Measurements from ENCODE around the gene CYBA. TPM values are rescaled to one million over a fixed set of nuclear protein-coding genes. Genes with fewer than 3 reads are reported as not detected.

The CYBA gene
- total and polyA plus RNA-seq, 9 of the 15 experiments (the other 6 are each of a cell fraction or from before 2014, with no cell fraction given): 0.34 to 683 (median 93.0) TPM

DNA sequence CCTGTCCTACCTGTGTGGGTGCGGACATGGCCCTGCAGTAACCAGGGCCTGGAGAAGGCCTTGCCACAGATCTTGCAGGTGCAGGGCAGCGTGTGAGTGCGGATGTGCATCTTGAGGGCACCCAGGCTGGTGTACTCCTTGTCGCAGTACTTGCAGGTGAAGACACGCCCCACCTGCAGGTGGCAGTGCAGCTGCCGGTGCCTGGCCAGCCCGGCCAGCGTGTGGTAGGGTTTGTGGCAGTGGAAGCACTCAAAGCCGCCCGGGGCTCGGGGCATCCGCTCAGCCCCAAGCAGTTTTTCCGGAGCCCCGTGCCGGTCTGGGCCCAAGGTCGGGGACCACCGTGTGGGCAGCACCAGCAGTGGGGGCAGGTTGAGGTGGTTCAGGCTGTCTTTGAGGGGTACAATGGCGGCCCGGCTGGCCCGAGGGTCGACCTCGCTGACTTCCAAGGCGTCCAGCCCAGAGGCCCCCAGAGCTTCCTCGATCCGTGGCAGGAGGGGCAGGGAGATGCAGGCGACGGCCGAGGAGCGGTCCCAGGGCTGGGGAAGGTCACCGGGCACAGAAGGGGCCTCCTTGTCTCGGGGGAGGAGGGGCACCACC is 30.3 kb upstream of the CYBA start (continued):
- TF ChIP-seq, protein P1, sequence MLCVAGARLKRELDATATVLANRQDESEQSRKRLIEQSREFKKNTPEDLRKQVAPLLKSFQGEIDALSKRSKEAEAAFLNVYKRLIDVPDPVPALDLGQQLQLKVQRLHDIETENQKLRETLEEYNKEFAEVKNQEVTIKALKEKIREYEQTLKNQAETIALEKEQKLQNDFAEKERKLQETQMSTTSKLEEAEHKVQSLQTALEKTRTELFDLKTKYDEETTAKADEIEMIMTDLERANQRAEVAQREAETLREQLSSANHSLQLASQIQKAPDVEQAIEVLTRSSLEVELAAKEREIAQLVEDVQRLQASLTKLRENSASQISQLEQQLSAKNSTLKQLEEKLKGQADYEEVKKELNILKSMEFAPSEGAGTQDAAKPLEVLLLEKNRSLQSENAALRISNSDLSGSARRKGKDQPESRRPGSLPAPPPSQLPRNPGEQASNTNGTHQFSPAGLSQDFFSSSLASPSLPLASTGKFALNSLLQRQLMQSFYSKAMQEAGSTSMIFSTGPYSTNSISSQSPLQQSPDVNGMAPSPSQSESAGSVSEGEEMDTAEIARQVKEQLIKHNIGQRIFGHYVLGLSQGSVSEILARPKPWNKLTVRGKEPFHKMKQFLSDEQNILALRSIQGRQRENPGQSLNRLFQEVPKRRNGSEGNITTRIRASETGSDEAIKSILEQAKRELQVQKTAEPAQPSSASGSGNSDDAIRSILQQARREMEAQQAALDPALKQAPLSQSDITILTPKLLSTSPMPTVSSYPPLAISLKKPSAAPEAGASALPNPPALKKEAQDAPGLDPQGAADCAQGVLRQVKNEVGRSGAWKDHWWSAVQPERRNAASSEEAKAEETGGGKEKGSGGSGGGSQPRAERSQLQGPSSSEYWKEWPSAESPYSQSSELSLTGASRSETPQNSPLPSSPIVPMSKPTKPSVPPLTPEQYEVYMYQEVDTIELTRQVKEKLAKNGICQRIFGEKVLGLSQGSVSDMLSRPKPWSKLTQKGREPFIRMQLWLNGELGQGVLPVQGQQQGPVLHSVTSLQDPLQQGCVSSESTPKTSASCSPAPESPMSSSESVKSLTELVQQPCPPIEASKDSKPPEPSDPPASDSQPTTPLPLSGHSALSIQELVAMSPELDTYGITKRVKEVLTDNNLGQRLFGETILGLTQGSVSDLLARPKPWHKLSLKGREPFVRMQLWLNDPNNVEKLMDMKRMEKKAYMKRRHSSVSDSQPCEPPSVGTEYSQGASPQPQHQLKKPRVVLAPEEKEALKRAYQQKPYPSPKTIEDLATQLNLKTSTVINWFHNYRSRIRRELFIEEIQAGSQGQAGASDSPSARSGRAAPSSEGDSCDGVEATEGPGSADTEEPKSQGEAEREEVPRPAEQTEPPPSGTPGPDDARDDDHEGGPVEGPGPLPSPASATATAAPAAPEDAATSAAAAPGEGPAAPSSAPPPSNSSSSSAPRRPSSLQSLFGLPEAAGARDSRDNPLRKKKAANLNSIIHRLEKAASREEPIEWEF (CRISPR knock-in tag; IDR thresholded peaks at IDR 0.05): no peak
- TF ChIP-seq, protein P2, sequence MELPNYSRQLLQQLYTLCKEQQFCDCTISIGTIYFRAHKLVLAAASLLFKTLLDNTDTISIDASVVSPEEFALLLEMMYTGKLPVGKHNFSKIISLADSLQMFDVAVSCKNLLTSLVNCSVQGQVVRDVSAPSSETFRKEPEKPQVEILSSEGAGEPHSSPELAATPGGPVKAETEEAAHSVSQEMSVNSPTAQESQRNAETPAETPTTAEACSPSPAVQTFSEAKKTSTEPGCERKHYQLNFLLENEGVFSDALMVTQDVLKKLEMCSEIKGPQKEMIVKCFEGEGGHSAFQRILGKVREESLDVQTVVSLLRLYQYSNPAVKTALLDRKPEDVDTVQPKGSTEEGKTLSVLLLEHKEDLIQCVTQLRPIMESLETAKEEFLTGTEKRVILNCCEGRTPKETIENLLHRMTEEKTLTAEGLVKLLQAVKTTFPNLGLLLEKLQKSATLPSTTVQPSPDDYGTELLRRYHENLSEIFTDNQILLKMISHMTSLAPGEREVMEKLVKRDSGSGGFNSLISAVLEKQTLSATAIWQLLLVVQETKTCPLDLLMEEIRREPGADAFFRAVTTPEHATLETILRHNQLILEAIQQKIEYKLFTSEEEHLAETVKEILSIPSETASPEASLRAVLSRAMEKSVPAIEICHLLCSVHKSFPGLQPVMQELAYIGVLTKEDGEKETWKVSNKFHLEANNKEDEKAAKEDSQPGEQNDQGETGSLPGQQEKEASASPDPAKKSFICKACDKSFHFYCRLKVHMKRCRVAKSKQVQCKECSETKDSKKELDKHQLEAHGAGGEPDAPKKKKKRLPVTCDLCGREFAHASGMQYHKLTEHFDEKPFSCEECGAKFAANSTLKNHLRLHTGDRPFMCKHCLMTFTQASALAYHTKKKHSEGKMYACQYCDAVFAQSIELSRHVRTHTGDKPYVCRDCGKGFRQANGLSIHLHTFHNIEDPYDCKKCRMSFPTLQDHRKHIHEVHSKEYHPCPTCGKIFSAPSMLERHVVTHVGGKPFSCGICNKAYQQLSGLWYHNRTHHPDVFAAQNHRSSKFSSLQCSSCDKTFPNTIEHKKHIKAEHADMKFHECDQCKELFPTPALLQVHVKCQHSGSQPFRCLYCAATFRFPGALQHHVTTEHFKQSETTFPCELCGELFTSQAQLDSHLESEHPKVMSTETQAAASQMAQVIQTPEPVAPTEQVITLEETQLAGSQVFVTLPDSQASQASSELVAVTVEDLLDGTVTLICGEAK (IDR thresholded peaks at IDR 0.05): no peak
- TF ChIP-seq, protein P2 (CRISPR knock-in tag; IDR thresholded peaks at IDR 0.05): no peak
- TF ChIP-seq STAG1 (CRISPR knock-in tag; IDR thresholded peaks at IDR 0.05; ENCODE audit: borderline replicate concordance) (0 out of 2 replicates have a peak, but pooled peaks have one; percentile 30), U2AF2 (optimal IDR thresholded peaks at IDR 0.05; ENCODE audit: low read depth, low read length) (no peak), NUFIP1 (IDR thresholded peaks at IDR 0.05; ENCODE audit: partially characterized antibody) (peak; percentile 17), CBX8 (IDR thresholded peaks at IDR 0.05; ENCODE audit: borderline replicate concordance, extremely low read depth, low read depth, low read length, poor library complexity, severe bottlenecking) (no peak), NFATC3 (IDR thresholded peaks at IDR 0.05) (no peak)
- TF ChIP-seq, protein P3, sequence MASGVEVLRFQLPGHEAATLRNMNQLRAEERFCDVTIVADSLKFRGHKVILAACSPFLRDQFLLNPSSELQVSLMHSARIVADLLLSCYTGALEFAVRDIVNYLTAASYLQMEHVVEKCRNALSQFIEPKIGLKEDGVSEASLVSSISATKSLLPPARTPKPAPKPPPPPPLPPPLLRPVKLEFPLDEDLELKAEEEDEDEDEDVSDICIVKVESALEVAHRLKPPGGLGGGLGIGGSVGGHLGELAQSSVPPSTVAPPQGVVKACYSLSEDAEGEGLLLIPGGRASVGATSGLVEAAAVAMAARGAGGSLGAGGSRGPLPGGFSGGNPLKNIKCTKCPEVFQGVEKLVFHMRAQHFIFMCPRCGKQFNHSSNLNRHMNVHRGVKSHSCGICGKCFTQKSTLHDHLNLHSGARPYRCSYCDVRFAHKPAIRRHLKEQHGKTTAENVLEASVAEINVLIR (CRISPR knock-in tag; IDR thresholded peaks at IDR 0.05): no peak
